HG03571 (cell line): Measurements from ENCODE around the gene BSG.
"Not testable (repeated sequence)": the region's sequence is repeated elsewhere in the genome, so short reads cannot be mapped to it uniquely, and the experiment has no call there.

Experiments used
- ATAC-seq: cut with Tn5 transposase; IDR thresholded peaks from one replicate; pipeline ENCODE4 v1.9.1; 2021; ENCODE audit not compliant: unreplicated experiment

BSG gene

DNA sequence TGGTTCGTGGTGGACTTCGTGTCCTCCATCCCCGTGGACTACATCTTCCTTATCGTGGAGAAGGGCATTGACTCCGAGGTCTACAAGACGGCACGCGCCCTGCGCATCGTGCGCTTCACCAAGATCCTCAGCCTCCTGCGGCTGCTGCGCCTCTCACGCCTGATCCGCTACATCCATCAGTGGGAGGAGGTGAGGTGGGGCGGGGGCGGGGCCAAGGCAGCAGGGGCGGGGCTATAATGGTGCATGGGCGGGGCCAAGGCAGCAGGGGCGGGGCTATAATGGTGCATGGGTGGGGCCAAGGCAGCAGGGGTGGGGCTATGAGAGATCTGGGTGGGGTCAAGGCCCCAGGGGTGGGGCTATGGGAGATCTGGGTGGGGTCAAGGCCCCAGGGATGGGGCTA lies 31.4 kb downstream of the BSG start:
- not testable (repeated sequence) for ATAC-seq

DNA sequence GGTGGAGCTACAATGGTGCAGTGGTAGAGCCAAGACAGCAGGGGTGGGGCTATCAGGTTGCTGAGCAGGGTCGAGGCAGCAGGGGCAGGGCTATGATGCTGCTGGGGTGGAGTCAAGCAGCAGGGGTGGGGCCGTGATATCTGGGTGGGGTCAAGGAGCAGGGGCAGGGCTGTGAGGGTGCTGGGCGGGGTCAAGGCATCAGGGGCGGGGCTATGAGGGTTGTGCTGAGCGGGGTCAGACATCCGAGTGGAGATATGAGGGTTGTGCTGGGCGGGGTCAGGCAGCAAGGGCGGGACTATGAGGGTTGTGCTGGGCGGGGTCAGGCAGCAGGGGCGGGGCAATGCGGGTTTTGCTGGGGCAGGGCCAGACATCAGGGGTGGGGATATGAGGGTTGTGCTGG lies 32.0 kb downstream of the BSG start:
- no peak for ATAC-seq

DNA sequence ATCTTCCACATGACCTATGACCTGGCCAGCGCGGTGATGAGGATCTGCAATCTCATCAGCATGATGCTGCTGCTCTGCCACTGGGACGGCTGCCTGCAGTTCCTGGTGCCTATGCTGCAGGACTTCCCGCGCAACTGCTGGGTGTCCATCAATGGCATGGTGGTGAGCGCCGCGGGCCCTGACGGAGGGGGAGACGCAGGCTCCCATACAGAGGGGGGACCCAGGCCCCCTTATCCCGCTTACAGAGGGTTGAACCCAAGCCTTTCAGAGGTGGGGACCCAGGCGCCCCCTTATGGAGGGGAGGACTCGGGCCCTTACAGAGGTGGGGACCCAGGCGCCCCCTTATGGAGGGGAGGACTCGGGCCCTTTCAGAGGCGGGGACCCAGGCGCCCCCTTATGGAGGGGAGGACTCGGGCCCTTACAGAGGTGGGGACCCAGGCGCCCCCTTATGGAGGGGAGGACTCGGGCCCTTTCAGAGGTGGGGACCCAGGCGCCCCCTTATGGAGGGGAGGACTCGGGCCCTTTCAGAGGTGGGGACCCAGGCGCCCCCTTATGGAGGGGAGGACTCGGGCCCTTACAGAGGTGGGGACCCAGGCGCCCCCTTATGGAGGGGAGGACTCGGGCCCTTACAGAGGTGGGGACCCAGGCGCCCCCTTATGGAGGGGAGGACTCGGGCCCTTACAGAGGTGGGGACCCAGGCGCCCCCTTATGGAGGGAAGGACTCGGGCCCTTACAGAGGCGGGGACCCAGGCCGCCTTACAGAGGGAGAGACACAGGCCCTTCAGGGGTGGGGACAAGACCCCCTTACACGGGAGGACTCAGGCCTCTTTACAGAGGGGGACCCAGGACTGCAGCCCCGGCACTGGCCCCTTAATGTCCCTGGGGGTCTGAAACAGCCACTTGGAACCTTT lies 32.9 kb downstream of the BSG start:
- not testable (repeated sequence) for ATAC-seq

DNA sequence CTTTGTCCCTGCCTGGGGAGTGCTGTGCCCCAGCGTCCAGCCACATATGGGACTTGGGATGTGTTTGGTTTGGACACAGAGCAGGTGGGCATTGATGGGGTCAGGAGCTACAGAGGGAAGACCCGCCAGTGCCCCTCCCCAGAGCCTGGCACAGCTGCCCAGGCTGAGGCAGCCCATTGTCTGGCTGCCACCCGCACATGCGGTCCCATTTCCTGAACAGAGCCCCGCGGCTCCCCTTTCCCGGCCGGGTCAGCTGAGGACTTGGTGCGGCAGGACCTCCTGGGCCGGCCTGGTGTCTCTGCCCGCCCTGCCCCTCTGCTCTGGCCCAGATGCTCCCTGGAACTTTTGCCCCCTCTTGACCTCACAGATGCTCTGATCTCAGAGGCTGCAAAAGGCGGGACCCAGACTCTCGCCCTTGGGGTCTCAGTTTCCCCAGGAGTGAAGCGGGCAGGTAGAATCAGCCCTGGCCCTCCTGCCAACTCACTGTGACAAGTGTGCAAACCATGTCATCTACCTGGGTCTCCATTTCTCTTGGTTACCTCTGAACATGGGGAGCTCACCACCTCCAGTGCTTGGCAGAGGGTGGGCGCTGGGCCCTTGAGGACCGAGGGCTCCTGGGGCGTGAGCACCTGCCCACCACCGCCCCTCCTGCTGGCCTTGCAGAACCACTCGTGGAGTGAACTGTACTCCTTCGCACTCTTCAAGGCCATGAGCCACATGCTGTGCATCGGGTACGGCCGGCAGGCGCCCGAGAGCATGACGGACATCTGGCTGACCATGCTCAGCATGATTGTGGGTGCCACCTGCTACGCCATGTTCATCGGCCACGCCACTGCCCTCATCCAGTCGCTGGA lies 35.1 kb downstream of the BSG start:
- ATAC-seq: no peak

DNA sequence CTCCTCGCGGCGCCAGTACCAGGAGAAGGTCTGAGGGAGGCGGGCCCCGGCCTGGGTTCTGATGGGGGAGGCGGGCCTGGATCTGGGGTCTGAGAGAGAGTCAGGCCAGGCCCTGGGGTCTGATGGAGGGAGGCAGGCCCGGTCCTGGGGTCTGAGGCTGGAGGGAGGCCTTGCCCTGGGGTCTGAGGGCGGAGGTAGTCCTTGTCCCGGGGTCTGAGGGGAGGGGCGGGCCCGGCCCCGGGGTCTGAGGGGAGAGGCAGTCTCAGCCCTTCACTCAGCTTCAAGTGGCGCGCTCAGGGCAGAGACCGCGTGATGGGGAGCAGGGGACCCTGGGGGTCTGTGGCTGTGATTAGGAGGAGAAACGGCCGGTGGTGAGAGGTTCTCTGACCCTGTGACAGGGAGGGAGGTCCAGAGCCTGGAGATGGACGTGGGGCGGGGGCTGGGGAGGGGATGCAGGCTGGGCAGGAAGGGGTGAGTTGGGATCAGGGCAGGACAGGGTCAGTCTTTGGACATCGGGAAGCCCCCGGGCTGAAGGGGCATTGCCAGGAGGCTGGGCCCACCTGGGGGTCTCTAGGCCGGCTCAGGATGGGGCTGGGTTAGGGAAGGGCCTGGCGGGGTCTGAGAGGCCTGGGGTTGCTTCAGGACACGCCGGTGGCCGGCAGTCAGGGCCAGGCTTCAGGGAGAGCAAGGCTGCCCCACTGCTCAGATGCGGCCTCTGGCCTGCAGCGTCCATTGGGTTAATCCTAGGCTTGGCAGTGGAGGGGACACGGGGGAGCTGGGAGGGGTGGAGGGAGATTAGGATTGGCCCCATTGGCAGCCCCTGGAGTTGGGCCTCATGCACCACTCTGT lies 36.0 kb downstream of the BSG start:
- no peak for ATAC-seq

DNA sequence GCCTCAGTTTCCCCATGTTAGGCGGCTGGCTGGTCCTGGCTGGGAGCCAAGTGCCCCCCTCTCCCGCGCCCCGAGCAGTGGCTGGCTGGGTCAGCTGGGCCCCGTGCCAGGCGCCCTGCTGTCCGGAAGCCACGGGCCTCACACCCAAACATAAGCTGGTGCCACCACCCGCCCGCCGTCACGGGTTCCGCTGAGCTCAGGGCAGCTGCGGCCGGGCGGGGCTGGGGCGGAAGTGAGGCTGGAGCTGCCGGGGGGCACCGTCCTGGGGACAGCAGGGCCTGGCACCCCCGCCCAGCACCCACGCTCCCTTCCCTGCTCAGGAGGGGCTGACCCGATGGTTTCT lies 36.6 kb downstream of the BSG start:
- no peak for ATAC-seq

DNA sequence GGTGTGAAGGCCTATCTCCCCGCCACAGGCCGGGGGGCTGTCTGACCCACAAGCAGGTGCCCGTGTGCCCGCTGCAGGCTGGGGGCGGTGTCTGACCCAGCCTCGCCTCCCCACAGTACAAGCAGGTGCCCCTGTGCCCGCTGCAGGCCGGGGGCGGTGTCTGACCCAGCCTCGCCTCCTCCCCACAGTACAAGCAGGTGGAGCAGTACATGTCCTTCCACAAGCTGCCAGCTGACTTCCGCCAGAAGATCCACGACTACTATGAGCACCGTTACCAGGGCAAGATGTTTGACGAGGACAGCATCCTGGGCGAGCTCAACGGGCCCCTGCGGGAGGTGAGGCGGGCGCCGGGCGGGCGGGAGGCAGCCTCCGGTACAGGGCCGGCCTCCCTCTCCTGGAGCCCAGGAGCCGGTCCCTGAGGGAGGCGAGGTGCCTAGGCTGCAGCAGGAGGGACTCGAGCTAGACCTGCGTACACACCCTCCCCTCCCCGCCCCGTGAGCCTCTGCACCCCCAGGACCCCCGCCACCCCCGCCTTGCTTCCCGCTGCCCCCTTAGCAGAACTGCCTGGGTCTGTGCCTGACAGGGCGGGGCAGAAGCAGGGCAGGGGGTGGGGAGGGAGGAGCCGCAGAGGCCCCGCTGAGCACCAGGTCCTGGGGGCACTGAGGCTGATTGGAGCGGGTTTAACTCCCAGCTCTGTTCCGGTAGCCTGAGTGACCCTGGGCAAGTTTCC lies 37.8 kb downstream of the BSG start:
- no peak for ATAC-seq

DNA sequence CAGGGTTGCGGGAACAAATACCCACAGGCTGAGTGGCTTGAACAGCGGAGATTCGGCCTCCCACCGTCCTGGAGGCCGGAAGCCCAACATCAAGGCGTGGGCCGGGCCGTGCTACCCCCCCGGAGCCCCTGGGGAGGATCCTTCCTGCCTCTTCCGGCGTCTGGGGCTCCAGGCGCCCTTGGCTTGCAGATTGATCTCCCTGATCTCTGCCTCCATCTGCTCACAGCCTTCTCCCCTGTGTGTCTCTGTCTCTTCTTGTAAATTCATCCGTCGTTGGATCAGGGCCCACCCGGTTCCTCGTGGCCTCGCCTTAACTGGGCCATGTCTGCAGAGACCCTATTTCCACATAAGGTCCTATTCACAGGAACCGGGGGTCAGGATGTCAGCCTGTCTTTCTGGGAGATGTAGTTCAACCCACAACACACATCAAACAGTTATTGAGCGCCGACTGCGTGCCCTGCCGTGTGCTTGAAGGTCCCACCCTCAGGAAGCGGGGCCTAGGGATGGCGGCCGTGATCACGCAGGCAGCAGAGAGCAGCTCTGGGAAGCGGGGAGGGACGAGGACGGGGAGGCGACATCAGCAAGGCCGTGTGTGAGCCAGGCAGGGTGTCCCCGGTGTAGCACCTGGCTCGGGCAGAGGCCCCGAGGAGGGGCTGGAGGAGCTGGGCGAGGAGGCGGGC lies 38.5 kb downstream of the BSG start:
- ATAC-seq: no peak

DNA sequence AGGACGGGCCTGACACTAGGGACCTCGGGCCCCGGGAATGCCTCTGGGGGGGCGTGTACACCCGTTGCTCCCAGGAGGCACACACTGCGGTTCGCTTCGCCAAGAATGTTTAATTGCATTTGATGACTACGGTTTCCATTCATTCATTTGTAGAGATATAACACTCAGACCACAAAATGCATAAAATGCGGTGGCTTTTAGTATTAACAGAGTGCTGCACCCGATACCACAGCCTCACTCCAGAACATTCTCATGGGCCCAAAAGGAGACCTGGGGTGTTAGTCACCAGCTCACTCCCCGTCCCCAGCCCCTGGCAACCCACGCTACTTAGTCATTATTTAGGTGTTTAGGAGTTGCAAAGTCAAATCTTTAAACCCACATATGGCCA lies 39.1 kb downstream of the BSG start:
- ATAC-seq: no peak

DNA sequence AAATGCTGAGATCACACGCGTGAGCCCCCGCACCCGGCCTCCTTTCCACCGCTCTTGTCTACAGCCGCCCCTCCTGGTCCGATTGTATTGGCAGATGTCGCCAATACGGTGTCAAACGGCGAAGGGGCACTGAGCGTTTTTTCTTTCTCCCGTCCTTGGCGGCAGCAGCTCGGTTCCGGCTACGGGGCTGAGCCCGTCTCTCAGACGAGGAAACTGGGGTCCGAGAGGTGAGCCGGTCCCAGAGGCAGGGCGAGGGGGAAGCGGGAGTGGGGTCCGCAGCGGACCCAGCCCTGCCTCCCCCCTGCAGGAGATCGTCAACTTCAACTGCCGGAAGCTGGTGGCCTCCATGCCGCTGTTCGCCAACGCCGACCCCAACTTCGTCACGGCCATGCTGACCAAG lies 40.5 kb downstream of the BSG start:
- no peak for ATAC-seq

DNA sequence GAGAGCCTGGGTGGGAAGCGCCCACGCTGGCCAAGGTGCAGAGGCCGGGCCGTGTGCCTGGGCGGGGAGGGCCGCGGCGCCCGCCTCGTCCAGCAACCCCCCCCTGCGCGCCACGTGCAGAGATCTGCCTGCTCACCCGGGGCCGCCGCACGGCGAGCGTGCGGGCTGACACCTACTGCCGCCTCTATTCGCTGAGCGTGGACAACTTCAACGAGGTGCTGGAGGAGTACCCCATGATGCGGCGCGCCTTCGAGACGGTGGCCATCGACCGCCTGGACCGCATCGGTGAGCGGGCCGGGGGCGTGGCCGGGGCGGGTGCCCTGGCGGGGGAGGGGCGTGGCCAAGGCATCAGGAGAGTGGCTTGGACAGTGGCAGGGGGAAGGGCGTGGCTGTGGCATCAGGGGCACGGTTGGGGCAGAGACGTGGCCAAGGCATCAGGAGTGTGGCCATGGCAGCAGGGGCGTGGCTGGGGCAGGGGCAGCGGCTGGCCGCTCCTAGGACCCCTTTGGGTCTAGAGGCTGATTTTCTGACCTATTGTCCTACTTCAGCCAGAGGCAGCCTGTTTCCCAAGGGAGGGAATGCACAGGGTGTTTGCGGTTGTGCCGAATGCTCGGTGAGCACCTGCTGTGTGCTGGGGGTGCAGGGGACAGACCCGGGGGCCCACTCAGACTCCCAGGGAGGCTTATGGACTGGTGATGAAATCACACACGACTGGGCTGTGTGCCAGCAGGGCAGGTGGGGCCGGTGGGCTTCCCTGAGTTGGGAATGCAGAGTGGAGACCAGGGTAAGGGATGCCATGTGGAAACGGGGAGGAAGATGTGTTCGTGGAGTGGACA lies 41.6 kb downstream of the BSG start:
- ATAC-seq: no peak

DNA sequence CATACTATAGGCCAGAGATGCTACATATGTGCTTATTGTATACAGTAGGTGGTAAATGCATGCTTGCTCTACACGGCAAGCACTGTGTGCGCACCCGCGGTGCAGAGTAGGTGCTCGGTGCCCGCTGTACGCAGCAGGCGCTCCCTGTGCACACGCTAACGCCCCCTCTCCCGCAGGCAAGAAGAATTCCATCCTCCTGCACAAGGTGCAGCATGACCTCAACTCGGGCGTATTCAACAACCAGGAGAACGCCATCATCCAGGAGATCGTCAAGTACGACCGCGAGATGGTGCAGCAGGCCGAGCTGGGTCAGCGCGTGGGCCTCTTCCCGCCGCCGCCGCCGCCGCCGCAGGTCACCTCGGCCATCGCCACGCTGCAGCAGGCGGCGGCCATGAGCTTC lies 43.2 kb downstream of the BSG start:
- no peak for ATAC-seq

DNA sequence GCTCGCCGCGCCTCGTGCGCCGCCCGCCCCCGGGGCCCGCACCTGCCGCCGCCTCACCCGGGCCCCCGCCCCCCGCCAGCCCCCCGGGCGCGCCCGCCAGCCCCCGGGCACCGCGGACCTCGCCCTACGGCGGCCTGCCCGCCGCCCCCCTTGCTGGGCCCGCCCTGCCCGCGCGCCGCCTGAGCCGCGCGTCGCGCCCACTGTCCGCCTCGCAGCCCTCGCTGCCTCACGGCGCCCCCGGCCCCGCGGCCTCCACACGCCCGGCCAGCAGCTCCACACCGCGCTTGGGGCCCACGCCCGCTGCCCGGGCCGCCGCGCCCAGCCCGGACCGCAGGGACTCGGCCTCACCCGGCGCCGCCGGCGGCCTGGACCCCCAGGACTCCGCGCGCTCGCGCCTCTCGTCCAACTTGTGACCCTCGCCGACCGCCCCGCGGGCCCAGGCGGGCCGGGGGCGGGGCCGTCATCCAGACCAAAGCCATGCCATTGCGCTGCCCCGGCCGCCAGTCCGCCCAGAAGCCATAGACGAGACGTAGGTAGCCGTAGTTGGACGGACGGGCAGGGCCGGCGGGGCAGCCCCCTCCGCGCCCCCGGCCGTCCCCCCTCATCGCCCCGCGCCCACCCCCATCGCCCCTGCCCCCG lies 43.8 kb downstream of the BSG start:
- no peak for ATAC-seq

DNA sequence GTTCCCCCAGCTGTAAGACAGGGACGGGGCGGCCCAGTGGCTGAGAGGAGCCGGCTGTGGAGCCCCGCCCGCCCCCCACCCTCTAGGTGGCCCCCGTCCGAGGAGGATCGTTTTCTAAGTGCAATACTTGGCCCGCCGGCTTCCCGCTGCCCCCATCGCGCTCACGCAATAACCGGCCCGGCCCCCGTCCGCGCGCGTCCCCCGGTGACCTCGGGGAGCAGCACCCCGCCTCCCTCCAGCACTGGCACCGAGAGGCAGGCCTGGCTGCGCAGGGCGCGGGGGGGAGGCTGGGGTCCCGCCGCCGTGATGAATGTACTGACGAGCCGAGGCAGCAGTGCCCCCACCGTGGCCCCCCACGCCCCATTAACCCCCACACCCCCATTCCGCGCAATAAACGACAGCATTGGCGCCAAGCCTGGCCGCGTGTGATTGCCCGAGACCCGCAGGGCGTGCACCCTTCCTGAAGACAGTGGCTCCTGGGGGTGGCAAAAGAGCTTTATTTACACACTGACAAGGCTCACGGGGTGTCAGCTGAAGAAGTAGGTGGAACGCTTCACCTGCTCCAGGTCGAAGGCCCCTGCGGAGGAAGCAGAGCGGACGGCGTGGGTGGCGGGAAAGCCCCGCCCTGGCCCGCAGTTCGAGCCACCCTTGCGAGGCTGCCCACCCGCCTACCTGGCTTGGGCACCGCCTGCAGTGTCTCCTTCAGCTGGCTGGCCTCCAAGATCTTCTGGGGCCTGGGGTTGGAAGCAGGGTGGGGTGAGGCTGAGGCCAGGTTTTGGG lies 44.5 kb downstream of the BSG start:
- ATAC-seq: no peak

DNA sequence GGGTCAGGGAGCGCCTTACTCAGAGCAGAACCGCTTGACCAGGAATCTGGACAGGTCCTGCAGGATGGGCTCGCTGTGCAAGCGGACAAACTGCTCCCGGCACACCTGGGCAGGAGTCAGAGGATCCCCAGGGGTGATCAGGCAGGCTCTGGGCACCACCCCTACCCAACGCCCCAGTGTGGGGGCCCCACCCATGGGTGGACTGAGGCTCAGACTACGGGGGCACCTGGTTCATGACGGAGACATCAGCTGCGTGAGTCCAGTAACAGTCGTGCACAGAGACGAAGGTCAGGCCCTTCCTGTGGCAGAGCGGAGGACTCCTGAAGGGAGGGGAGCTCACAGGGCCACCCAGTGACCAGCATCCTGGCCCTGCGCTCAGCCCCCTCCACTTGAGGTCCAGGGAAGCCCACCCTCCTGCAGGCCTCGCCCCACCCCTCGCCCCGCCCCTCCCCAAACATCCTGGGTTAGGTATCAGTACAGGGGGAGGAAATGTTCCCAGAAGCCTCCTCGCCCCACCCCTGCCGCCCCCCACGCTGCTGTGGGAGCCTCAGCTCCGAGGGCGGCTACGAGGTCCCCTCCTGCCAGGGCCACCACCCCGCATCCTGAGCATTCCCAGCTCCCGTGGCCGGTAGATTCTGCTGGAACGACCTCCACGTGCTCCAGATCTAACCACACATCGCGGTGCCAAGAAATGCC lies 45.3 kb downstream of the BSG start:
- ATAC-seq: no peak

DNA sequence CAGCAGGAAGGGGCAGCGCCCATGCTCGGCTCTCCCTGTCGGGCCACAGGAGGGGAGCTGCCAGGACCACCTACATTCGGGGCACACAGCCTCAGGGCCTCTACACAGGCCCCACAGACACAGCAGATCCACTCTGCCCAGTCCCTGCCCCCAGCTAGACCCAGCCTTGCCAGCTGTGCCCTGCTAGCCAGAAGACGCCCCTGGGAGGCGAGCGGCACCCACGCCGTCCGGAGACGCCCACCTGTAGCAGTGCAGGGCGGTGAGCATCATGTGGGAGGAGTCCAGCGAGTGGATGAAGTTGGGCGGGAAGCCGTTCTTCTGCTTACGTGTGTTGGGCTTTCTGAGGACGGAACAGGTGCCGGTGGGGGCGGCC lies 45.8 kb downstream of the BSG start:
- no peak for ATAC-seq

DNA sequence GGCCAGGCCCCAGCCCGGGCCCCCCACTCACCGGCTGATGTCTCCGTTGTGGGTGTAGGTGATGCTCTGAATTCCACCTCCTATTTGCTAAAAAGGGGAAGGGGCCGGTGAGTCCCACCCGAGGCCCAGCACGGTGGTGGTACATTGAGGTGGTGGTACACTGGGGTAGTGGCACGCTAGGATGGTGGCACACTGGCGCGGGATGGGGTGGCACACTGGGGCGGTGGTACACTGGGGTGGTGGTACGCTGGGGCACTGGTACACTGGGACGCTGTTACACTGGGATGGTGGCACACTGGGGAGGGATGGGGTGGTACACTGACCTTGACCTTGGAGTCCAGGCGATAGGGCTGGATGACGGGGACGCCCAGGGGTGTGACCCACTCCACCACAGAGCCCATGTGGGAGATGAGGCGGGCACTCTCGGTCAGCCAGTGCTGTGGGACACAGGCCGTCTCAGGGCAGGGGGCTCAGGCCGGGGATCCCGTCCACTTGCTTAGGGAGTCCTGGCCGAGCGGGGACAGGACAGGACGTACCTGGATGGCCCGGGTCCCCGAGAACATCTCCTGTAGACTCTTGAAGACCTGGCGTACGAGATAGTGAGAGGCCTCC lies 46.4 kb downstream of the BSG start:
- no peak for ATAC-seq
